Suprapubic skin (tissue), 4 donors: ENCODE results near the gene KRABD2.

Experiments used
- DNase-seq, 2 donors: peaks; one replicate each; pipeline ENCODE4 v3.0.0-alpha.2; 2019; ENCODE audit warnings: low spot score in 2 of 2
- H3K27ac ChIP-seq: fragments of 200-600 bp; sonication (generic); one replicate; pipeline ENCODE4 v1.5.1; 2019
- H3K27me3 ChIP-seq: fragments of 200-600 bp; sonication (generic); one replicate; pipeline ENCODE4 v1.5.1; 2019
- H3K36me3 ChIP-seq: fragments of 200-600 bp; sonication (generic); one replicate; pipeline ENCODE4 v1.5.1; 2019
- H3K4me1 ChIP-seq: fragments of 200-600 bp; sonication (generic); one replicate; pipeline ENCODE4 v1.5.1; 2019
- H3K4me3 ChIP-seq: fragments of 200-600 bp; sonication (generic); one replicate; pipeline ENCODE4 v1.5.1; 2019; ENCODE audit warnings: mild to moderate bottlenecking
- H3K9me3 ChIP-seq: fragments of 200-600 bp; sonication (generic); one replicate; pipeline ENCODE4 v1.5.1; 2019
- CTCF ChIP-seq, 2 donors: fragments of 200-600 bp in 1 of 2; fragments of 450-650 bp in 1 of 2; sonication (generic) in 1 of 2; IDR thresholded peaks; one replicate each; pipeline ENCODE4 v1.5.1; 2016 to 2019; ENCODE audit warnings: antibody characterized with exemption in 2 of 2, mild to moderate bottlenecking in 1 of 2, moderate library complexity in 1 of 2
- EP300 ChIP-seq: sonication (generic); formaldehyde crosslinking; IDR thresholded peaks from one replicate; pipeline ENCODE4 v1.6.1; 2017; ENCODE audit warnings: antibody characterized with exemption
- POLR2A ChIP-seq, 2 donors: fragments of 450-650 bp; IDR thresholded peaks; one replicate each; pipeline ENCODE4 v1.6.1; 2017; ENCODE audit warnings: antibody characterized with exemption in 2 of 2, mild to moderate bottlenecking in 2 of 2, moderate library complexity in 2 of 2
- POLR2AphosphoS5 ChIP-seq, 3 donors: sonication (generic); formaldehyde crosslinking; IDR thresholded peaks; one replicate each; pipeline ENCODE4 v1.6.1; 2017; ENCODE audit warnings: antibody characterized with exemption in 3 of 3
- WGBS: methylation state at CpG from one replicate; pipeline ENCODE4 v1.1.5; 2018; 5-methylcytosine and 5-hydroxymethylcytosine counted together

Gene KRABD2

DNA sequence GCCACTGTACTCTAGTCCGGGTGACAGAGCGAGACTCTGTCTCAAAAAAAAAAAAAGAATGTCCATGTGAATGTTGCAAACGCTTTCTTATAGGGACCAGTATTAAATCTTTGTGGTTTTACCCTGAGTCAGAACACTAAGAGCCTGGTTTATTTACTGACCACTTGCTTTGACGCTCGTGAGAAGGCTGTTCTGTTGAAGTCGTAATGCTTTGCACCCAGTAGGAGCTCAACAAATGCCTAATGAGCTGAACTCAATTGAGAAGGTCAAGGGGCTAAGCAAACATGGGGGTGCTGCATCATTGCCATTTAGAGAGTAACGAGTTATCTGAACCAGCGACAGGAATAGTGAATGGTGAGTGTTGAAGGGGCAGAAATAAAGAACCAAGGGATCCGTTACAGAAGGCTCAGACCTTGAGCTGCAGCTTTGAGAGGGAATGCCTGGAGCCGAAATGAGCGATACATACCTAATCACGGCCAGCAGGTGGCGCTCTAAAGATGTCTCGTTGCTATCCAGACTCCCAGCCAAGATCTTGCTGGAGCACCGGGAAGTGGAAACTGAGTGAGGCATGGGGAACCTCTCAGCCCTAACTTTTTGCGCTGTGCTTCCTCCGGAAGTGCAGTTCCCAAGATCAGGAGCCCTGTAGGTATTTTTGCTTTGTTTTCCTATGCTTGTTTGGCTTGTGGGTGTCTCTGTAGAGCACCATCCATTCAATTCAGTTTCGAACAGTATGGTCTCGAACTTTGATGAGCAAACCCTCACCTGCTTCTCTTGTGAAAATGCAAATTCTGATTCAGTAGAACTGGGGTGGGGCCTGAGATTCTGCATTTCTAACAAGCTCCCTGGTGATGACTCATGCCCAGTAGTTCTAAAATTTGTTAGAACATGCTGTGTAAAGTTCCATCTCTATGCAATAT, 33.7 kb upstream of the KRABD2 start:
- Histone ChIP-seq H3K36me3 (no peaks in the 10 kb centered on the region), H3K4me3 (no peak overlapping the region), H3K9me3 (no peaks in the 10 kb centered on the region), H3K27ac (no peak overlapping the region), H3K27me3 (no peaks in the 10 kb centered on the region), H3K4me1 (peaks cover 22% of the 10 kb centered on the region)
- TF ChIP-seq CTCF (IDR thresholded peaks at IDR 0.05) (peak; percentile 70 to 77), POLR2AphosphoS5 (IDR thresholded peaks at IDR 0.05) (no peak), POLR2A (IDR thresholded peaks at IDR 0.05) (no peak)
- DNase-seq = peak; percentile 90 to 92
- WGBS = 27% methylated on average over 19 of the region's 19 CpGs

DNA sequence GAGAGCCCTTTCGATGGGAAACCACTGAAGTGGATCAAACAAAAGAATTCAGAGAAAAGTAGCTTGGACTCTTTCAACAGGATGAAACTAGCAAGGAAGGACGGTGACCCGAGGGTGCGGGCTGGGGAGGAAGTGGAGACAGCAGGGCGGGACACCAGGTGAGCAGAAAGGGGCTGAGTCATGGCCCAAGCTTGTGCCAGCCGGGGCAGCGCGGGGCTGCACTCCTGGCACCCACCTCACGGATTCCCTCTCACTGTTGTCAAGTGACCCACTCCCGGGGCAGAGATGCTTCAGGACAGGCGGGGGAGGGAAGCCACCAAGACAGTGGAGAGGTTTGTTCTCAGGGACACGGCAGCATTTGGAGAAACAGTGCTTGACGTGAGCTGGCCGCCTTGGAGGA, 31.9 kb upstream of the KRABD2 start:
- Histone ChIP-seq H3K27ac (no peak overlapping the region), H3K36me3 (no peaks in the 10 kb centered on the region), H3K9me3 (no peaks in the 10 kb centered on the region), H3K4me3 (no peak overlapping the region), H3K27me3 (no peaks in the 10 kb centered on the region), H3K4me1 (peaks cover 22% of the 10 kb centered on the region)
- WGBS = 30% methylated on average over 14 of the region's 14 CpGs
- no peak for TF ChIP-seq POLR2AphosphoS5 (IDR thresholded peaks at IDR 0.05)
- no peak for TF ChIP-seq CTCF (IDR thresholded peaks at IDR 0.05)
- TF ChIP-seq POLR2A (IDR thresholded peaks at IDR 0.05) = no peak
- TF ChIP-seq EP300 = no peak
- DNase-seq = no peak

DNA sequence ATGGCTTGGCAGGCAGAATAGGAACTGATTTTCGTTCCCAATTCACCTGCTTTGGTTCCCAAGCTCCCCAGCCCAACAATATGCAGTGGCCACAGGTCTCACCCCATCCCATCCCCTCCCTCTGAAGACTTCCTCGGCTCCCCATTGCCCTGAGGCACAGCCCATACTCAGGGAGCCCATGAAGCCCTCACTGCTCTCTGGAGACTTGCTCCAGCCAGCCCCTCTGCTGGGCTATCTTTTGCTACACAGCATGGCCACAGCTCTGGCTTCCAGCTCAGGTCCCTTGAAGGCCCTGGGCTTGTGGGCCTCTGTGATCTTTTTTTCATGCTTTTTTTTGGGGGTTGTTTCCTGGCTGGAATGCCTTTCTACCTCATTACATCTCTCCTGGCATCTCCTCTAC, 29.7 kb upstream of the KRABD2 start:
- H3K9me3 ChIP-seq = no peaks in the 10 kb centered on the region
- no peak overlapping the region for H3K4me3 ChIP-seq
- H3K36me3 ChIP-seq = no peaks in the 10 kb centered on the region
- WGBS = 28% methylated on average over 2 of the region's 2 CpGs
- no peaks in the 10 kb centered on the region for H3K27me3 ChIP-seq
- no peak for DNase-seq
- H3K27ac ChIP-seq = no peak overlapping the region
- H3K4me1 ChIP-seq = peaks cover 19% of the 10 kb centered on the region
- TF ChIP-seq CTCF (IDR thresholded peaks at IDR 0.05) = no peak
- no peak for TF ChIP-seq EP300
- TF ChIP-seq POLR2A (IDR thresholded peaks at IDR 0.05) = no peak
- no peak for TF ChIP-seq POLR2AphosphoS5 (IDR thresholded peaks at IDR 0.05)

- 85% methylated on average over 6 of the region's 11 CpGs for WGBS
- H3K27ac ChIP-seq = no peak overlapping the region
- no peaks in the 10 kb centered on the region for H3K27me3 ChIP-seq
- H3K4me3 ChIP-seq = no peak overlapping the region
- no peaks in the 10 kb centered on the region for H3K9me3 ChIP-seq
- TF ChIP-seq EP300 (no peak), POLR2AphosphoS5 (IDR thresholded peaks at IDR 0.05) (no peak), POLR2A (IDR thresholded peaks at IDR 0.05) (no peak), CTCF (IDR thresholded peaks at IDR 0.05) (no peak)
- no peaks in the 10 kb centered on the region for H3K36me3 ChIP-seq
- peak in 1 of 2 donors; percentile 34 for DNase-seq
- peaks cover 14% of the 10 kb centered on the region for H3K4me1 ChIP-seq
Observed at GRCh38 chr17:8405499-8406016, 29.1 kb upstream of the KRABD2 start.

- TF ChIP-seq POLR2A (IDR thresholded peaks at IDR 0.05) = no peak
- TF ChIP-seq CTCF (IDR thresholded peaks at IDR 0.05) = no peak
- no peak for TF ChIP-seq EP300
- TF ChIP-seq POLR2AphosphoS5 (IDR thresholded peaks at IDR 0.05) = no peak
- H3K4me3 ChIP-seq = no peak overlapping the region
- peaks cover 10% of the 10 kb centered on the region for H3K27me3 ChIP-seq
- 81% methylated on average over 11 of the region's 11 CpGs for WGBS
- DNase-seq = no peak
- no peaks in the 10 kb centered on the region for H3K36me3 ChIP-seq
- H3K4me1 ChIP-seq = peaks cover 2% of the 10 kb centered on the region
- no peaks in the 10 kb centered on the region for H3K9me3 ChIP-seq
- no peak overlapping the region for H3K27ac ChIP-seq
Observed at GRCh38 chr17:8402921-8403536, 26.5 kb upstream of the KRABD2 start.
